VCaP (cell line): ENCODE results near the gene DDX3X.

ENCODE experiments used
- H3K27ac ChIP-seq: fragments of 450-650 bp; 2 replicates; pipeline ENCODE4 v1.5.1; 2017
- CTCF ChIP-seq: fragments of 450-650 bp; conservative IDR thresholded peaks from 2 replicates; pipeline ENCODE4 v1.5.1; 2017; ENCODE audit warnings: mild to moderate bottlenecking, moderate library complexity

DDX3X gene

GRCh38 chrX:41302370-41302769, 31.6 kb upstream of the DDX3X start:
- H3K27ac ChIP-seq: no peak overlapping the region
- no peak for TF ChIP-seq CTCF

- no peak overlapping the region for H3K27ac ChIP-seq
- no peak for TF ChIP-seq CTCF
Measured at GRCh38 chrX:41303013-41303412, 30.9 kb upstream of the DDX3X start.

DNA sequence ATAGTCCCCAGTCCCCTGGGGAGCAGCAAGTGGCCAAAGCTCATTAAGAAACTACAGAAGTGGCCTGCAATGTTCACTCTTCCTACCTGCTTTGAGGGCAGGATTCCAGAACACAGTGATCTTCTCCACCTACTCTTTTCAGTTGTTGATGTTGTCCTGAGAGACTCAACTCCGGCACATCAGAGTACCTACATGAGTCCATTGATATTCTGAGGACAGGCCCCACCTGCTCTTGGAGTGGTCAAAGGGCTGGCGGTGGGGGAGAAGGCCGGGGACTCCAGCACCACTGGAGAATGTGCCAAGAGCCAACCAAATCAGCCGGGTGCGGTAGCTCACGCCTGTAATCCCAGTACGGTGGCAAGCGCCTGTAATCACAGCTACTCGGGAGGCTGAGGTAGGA, 29.8 kb upstream of the DDX3X start:
- no peak for TF ChIP-seq CTCF
- H3K27ac ChIP-seq: no peak overlapping the region

- no peak overlapping the region for H3K27ac ChIP-seq
- no peak for TF ChIP-seq CTCF
Measured at GRCh38 chrX:41308884-41309647, 24.9 kb upstream of the DDX3X start.

GRCh38 chrX:41312786-41313185, 21.2 kb upstream of the DDX3X start:
- TF ChIP-seq CTCF: no peak
- H3K27ac ChIP-seq: no peak overlapping the region

DNA sequence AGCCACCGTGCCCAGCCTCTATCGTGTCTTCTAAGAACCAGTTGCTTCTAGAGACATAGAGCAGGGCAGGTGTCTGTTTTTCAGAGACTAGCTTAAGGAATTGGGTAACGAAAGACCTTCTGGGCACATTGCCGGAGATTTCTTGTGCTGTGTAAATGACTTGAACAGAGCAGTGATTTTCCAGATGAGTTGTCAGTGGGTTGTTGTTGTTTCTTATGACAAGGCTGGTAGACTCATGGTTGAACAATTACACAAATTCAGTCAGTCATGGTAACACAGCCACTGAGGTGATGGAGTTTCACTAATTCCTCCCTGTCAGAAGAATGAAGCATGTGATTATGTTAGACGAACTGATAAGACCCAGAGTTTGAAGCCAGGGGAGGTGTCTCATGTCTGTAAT, 20.5 kb upstream of the DDX3X start:
- no peak for TF ChIP-seq CTCF
- H3K27ac ChIP-seq: no peak overlapping the region

GRCh38 chrX:41314204-41314603, 19.8 kb upstream of the DDX3X start:
- H3K27ac ChIP-seq: no peak overlapping the region
- TF ChIP-seq CTCF: no peak
